COLO668 (cell line): ENCODE data around the gene NOSTRIN.

Source experiments
- DNase-seq: peaks from one replicate; lab custom pipeline; 2025; ENCODE audit not compliant: unreplicated experiment; lab: John Stamatoyannopoulos, UW

NOSTRIN gene

DNA sequence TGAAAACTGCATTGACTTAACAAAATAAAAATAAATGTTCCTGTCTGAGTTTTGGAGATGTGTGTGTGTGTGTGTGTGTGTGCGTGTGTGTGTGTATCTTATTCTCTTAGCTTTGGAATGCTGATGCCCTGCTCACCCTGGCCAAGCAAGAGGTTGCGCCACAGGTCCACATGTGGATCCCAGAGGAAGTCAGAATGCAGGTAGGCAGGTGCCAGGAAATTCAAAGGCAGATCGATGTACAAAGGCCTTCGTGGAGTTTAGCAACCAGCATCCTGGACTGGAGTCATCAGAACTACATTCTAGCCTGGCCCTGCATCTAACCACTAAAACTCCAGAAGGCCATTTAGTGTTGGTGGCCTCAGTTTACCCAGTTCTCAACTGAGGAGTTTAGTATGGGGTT, 111.1 kb downstream of the NOSTRIN start:
- DNase-seq: no peak
